GM23338 (cell line): ENCODE measurements around the gene NRXN2. TPM values are rescaled to one million over a fixed set of nuclear protein-coding genes. Genes with fewer than 3 reads are reported as not detected.

Experiments used
- ATAC-seq: fragments of 200-7000 bp; cut with Tn5 transposase; 3 replicates; pipeline ENCODE4 v1.9.1; 2020
- DNase-seq: peaks from one replicate; pipeline ENCODE4 v3.0.0-alpha.2; 2015; ENCODE audit warnings: low spot score
- H2AFZ ChIP-seq: fragments of 200-600 bp; sonication (generic); 2 replicates; pipeline ENCODE4 v1.8.0; 2016; ENCODE audit warnings: antibody characterized with exemption, mild to moderate bottlenecking, moderate library complexity
- H3F3A ChIP-seq: fragments of 200-600 bp; sonication (generic); replicated peaks from 2 replicates; pipeline ENCODE4 v1.8.0; 2017; ENCODE audit warnings: antibody characterized with exemption, mixed run types, low read depth
- H3K27ac ChIP-seq: fragments of 200-600 bp; sonication (generic); 2 replicates; pipeline ENCODE4 v1.6.1; 2016; ENCODE audit warnings: low read depth
- H3K27me3 ChIP-seq: fragments of 200-600 bp; sonication (generic); 2 replicates; pipeline ENCODE4 v1.8.0; 2016; ENCODE audit warnings: mild to moderate bottlenecking, mixed run types, moderate library complexity; ENCODE audit not compliant: insufficient read depth
- H3K36me3 ChIP-seq: fragments of 200-600 bp; sonication (generic); 2 replicates; pipeline ENCODE4 v1.8.0; 2016; ENCODE audit warnings: mild to moderate bottlenecking; ENCODE audit not compliant: insufficient read depth
- H3K4me1 ChIP-seq: fragments of 200-600 bp; sonication (generic); 2 replicates; pipeline ENCODE4 v1.8.0; 2016; ENCODE audit warnings: mild to moderate bottlenecking, moderate library complexity; ENCODE audit not compliant: insufficient read depth
- H3K4me2 ChIP-seq: fragments of 200-600 bp; sonication (generic); 2 replicates; pipeline ENCODE4 v1.7.1; 2017; ENCODE audit warnings: mixed run types
- H3K4me3 ChIP-seq: fragments of 200-600 bp; sonication (generic); 2 replicates; pipeline ENCODE4 v1.6.1; 2016; ENCODE audit warnings: mixed run types
- H3K79me2 ChIP-seq: fragments of 200-600 bp; sonication (generic); replicated peaks from 2 replicates; pipeline ENCODE4 v1.8.0; 2017; ENCODE audit warnings: mild to moderate bottlenecking; ENCODE audit not compliant: insufficient read depth
- H3K9me2 ChIP-seq: fragments of 200-600 bp; sonication (generic); 2 replicates; pipeline ENCODE4 v1.8.0; 2017; ENCODE audit not compliant: insufficient read depth
- H4K20me1 ChIP-seq: fragments of 200-600 bp; sonication (generic); replicated peaks from 2 replicates; pipeline ENCODE4 v1.8.0; 2017; ENCODE audit warnings: mild to moderate bottlenecking; ENCODE audit not compliant: insufficient read depth
- H3K27ac Mint-ChIP-seq: 2 replicates; pipeline ENCODE4 v1.8.0; 2020; ENCODE audit warnings: inconsistent platforms, mild to moderate bottlenecking, moderate library complexity, mixed read lengths
- H3K27me3 Mint-ChIP-seq: 3 replicates; pipeline ENCODE4 v1.8.0; 2022; ENCODE audit warnings: low read depth, mild to moderate bottlenecking, moderate library complexity, mixed read lengths, inconsistent platforms; ENCODE audit not compliant: insufficient read depth, poor library complexity
- H3K36me3 Mint-ChIP-seq: 3 replicates; pipeline ENCODE4 v1.8.0; 2021; ENCODE audit warnings: low read depth, mild to moderate bottlenecking, inconsistent platforms, moderate library complexity, mixed read lengths
- H3K4me1 Mint-ChIP-seq: 3 replicates; pipeline ENCODE4 v1.8.0; 2020; ENCODE audit warnings: mild to moderate bottlenecking, inconsistent platforms, mixed read lengths
- H3K4me3 Mint-ChIP-seq: 3 replicates; pipeline ENCODE4 v1.8.0; 2021; ENCODE audit warnings: moderate library complexity, mild to moderate bottlenecking, inconsistent platforms, mixed read lengths
- H3K9me3 Mint-ChIP-seq: 3 replicates; pipeline ENCODE4 v1.8.0; 2020; ENCODE audit warnings: moderate library complexity, mild to moderate bottlenecking, inconsistent platforms, mixed read lengths
- EZH2 ChIP-seq: fragments of 200-600 bp; sonication (generic); IDR thresholded peaks from one replicate; pipeline ENCODE4 v1.8.0; 2017; ENCODE audit warnings: antibody characterized with exemption, mild to moderate bottlenecking, low read depth; ENCODE audit not compliant: unreplicated experiment
- EZH2phosphoT487 ChIP-seq: fragments of 200-600 bp; sonication (generic); IDR thresholded peaks from one replicate; pipeline ENCODE4 v1.8.1; 2018; ENCODE audit warnings: antibody characterized with exemption; ENCODE audit not compliant: unreplicated experiment
- JUNB ChIP-seq: IDR thresholded peaks from one replicate; pipeline ENCODE4 v1.6.1; 2016; ENCODE audit warnings: antibody characterized with exemption; ENCODE audit not compliant: unreplicated experiment
- NANOG ChIP-seq: IDR thresholded peaks from 2 replicates; pipeline ENCODE4 v1.6.1; 2016; ENCODE audit warnings: antibody characterized with exemption, borderline replicate concordance
- STAT1 ChIP-seq: IDR thresholded peaks from one replicate; pipeline ENCODE4 v1.6.1; 2016; ENCODE audit warnings: antibody characterized with exemption; ENCODE audit not compliant: unreplicated experiment
- ZNF331 ChIP-seq: fragments of 250-450 bp; sonication (Bioruptor Pico); IDR thresholded peaks from 2 replicates; pipeline ENCODE4 v1.5.0; 2020; ENCODE audit warnings: low read depth, mild to moderate bottlenecking, moderate library complexity
- polyA plus RNA-seq: library from polyadenylated mRNA; unstranded; fragments of >200 nt; fragmentation: Nextera tagmentation; extraction: Ambion mirVana; gene quantifications from 2 replicates; pipeline ENCODE4 v1.2.1, GENCODE V29; 2016
- total RNA-seq: library from RNA; depleted of rRNA; stranded (reverse); fragments of >200 nt; shearing (Covaris generic); gene quantifications from 2 replicates; pipeline ENCODE4 v1.2.3, GENCODE V29; 2014
- TF ChIP-seq, protein P1 (sequence below): fragments of 250-450 bp; sonication (Bioruptor Pico); IDR thresholded peaks from 2 replicates; pipeline ENCODE4 v1.5.0; 2020; ENCODE audit warnings: mild to moderate bottlenecking, moderate library complexity
- TF ChIP-seq, protein P2 (sequence below), 2 experiments: fragments of 200-600 bp in 1 of 2; sonication (generic) in 1 of 2; conservative IDR thresholded peaks; 2 replicates each; pipeline versions ENCODE4 v1.5.1 to v1.6.1; 2016 to 2017; ENCODE audit warnings: antibody characterized with exemption in 2 of 2, low read depth in 2 of 2, mild to moderate bottlenecking in 2 of 2, moderate library complexity in 1 of 2

The NRXN2 gene
- total and polyA plus RNA-seq, 2 experiments from 2014 or later, result 3.4 to 17.0 TPM

DNA sequence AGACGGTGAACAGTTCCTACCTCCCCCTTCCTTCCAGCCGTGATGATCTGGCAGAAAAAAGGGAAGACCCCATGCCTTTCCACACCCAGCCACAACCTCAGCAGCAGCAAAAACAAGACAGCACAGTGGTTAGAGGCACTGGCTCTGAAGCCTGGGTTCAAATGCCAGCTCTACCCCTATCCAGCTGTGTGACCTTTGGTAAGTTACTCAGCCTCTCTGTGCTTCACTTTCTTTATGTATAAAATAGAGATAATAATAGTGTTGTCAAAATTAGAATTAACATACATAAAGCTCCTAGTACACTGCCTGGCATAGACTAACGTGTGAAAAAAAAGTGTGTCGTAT lies 4.2 kb downstream of the NRXN2 start:
- Mint-ChIP-seq H3K36me3 (no peaks in the 10 kb centered on the region; the same call in 2 of the 3 replicates), H3K9me3 (no peaks in the 10 kb centered on the region), H3K4me1 (peaks cover 56% of the 10 kb centered on the region), H3K4me3 (no peak overlapping the region), H3K27ac (no peak overlapping the region), H3K27me3 (peaks cover 54% of the 10 kb centered on the region)
- Histone ChIP-seq H3K36me3 (no peaks in the 10 kb centered on the region), H4K20me1 (peaks cover 5% of the 10 kb centered on the region; the same call in 1 of the 2 replicates), H3K4me3 (no peak overlapping the region), H2AFZ (no peak overlapping the region), H3K4me1 (peaks cover 32% of the 10 kb centered on the region), H3K27ac (no peak overlapping the region), H3F3A (peaks cover 9% of the 10 kb centered on the region), H3K4me2 (no peak overlapping the region), H3K79me2 (no peaks in the 10 kb centered on the region), H3K9me2 (no peaks in the 10 kb centered on the region), H3K27me3 (peaks cover 39% of the 10 kb centered on the region)
- DNase-seq (no peak), ATAC-seq (no peak)
- TF ChIP-seq, protein P1, sequence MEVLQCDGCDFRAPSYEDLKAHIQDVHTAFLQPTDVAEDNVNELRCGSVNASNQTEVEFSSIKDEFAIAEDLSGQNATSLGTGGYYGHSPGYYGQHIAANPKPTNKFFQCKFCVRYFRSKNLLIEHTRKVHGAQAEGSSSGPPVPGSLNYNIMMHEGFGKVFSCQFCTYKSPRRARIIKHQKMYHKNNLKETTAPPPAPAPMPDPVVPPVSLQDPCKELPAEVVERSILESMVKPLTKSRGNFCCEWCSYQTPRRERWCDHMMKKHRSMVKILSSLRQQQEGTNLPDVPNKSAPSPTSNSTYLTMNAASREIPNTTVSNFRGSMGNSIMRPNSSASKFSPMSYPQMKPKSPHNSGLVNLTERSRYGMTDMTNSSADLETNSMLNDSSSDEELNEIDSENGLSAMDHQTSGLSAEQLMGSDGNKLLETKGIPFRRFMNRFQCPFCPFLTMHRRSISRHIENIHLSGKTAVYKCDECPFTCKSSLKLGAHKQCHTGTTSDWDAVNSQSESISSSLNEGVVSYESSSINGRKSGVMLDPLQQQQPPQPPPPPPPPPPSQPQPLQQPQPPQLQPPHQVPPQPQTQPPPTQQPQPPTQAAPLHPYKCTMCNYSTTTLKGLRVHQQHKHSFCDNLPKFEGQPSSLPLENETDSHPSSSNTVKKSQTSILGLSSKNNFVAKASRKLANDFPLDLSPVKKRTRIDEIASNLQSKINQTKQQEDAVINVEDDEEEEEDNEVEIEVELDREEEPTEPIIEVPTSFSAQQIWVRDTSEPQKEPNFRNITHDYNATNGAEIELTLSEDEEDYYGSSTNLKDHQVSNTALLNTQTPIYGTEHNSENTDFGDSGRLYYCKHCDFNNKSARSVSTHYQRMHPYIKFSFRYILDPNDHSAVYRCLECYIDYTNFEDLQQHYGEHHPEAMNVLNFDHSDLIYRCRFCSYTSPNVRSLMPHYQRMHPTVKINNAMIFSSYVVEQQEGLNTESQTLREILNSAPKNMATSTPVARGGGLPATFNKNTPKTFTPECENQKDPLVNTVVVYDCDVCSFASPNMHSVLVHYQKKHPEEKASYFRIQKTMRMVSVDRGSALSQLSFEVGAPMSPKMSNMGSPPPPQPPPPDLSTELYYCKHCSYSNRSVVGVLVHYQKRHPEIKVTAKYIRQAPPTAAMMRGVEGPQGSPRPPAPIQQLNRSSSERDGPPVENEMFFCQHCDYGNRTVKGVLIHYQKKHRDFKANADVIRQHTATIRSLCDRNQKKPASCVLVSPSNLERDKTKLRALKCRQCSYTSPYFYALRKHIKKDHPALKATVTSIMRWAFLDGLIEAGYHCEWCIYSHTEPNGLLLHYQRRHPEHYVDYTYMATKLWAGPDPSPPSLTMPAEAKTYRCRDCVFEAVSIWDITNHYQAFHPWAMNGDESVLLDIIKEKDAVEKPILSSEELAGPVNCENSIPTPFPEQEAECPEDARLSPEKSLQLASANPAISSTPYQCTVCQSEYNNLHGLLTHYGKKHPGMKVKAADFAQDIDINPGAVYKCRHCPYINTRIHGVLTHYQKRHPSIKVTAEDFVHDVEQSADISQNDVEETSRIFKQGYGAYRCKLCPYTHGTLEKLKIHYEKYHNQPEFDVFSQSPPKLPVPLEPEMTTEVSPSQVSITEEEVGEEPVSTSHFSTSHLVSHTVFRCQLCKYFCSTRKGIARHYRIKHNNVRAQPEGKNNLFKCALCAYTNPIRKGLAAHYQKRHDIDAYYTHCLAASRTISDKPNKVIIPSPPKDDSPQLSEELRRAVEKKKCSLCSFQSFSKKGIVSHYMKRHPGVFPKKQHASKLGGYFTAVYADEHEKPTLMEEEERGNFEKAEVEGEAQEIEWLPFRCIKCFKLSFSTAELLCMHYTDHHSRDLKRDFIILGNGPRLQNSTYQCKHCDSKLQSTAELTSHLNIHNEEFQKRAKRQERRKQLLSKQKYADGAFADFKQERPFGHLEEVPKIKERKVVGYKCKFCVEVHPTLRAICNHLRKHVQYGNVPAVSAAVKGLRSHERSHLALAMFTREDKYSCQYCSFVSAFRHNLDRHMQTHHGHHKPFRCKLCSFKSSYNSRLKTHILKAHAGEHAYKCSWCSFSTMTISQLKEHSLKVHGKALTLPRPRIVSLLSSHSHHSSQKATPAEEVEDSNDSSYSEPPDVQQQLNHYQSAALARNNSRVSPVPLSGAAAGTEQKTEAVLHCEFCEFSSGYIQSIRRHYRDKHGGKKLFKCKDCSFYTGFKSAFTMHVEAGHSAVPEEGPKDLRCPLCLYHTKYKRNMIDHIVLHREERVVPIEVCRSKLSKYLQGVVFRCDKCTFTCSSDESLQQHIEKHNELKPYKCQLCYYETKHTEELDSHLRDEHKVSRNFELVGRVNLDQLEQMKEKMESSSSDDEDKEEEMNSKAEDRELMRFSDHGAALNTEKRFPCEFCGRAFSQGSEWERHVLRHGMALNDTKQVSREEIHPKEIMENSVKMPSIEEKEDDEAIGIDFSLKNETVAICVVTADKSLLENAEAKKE (CRISPR knock-in tag), result no peak
- TF ChIP-seq NANOG, result no peak
- no peak for TF ChIP-seq JUNB
- TF ChIP-seq ZNF331 (CRISPR knock-in tag), result no peak
- TF ChIP-seq STAT1, result no peak
- TF ChIP-seq EZH2phosphoT487, result no peak
- TF ChIP-seq EZH2, result no peak
- TF ChIP-seq, protein P2, sequence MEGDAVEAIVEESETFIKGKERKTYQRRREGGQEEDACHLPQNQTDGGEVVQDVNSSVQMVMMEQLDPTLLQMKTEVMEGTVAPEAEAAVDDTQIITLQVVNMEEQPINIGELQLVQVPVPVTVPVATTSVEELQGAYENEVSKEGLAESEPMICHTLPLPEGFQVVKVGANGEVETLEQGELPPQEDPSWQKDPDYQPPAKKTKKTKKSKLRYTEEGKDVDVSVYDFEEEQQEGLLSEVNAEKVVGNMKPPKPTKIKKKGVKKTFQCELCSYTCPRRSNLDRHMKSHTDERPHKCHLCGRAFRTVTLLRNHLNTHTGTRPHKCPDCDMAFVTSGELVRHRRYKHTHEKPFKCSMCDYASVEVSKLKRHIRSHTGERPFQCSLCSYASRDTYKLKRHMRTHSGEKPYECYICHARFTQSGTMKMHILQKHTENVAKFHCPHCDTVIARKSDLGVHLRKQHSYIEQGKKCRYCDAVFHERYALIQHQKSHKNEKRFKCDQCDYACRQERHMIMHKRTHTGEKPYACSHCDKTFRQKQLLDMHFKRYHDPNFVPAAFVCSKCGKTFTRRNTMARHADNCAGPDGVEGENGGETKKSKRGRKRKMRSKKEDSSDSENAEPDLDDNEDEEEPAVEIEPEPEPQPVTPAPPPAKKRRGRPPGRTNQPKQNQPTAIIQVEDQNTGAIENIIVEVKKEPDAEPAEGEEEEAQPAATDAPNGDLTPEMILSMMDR (conservative IDR thresholded peaks at IDR 0.05; ENCODE audit: low read depth in 2 of 2), result no peak
